Astrocyte of the cerebellum (primary cell): ENCODE data around the gene TTC28.

ENCODE experiments used
- DNase-seq: peaks from one replicate; pipeline ENCODE4 v3.0.0-alpha.2; 2011; ENCODE audit warnings: low read depth
- H3K4me3 ChIP-seq: 2 replicates; pipeline ENCODE4 v1.5.1; 2011; ENCODE audit warnings: mild to moderate bottlenecking, low read depth, low read length, moderate library complexity
- in situ Hi-C: cut with HindIII; loops from 2 replicates; pipeline ENCODE4 v1.10.0; 2017; ENCODE audit warnings: low sequenced_read_pairs
- TF ChIP-seq, protein P1 (sequence below): IDR thresholded peaks from 2 replicates; pipeline ENCODE4 v1.5.1; 2012; ENCODE audit warnings: low read length, low read depth, moderate library complexity, mild to moderate bottlenecking; ENCODE audit errors: missing control alignments

TTC28 gene

DNA sequence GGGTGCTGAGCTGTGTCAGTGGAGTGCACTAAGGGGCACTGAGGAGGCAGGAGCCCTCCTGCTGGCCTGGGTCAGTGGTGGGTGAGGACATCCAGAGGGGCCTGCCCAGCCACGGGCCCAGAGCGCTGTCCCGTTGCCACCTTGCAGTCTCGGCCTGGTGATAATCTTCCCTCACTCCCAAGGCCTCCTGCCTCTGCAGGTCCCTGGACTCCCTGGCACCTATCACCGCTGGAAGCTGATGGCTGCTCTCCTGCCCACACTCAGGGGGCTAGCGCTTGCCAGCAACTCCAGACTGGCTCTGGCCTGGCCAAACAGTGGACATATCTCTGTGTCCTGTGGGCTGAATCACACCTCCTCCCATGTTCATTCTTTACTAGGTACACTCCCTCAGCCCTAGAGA is 674.1 kb downstream of the TTC28 start:
- TF ChIP-seq, protein P1, sequence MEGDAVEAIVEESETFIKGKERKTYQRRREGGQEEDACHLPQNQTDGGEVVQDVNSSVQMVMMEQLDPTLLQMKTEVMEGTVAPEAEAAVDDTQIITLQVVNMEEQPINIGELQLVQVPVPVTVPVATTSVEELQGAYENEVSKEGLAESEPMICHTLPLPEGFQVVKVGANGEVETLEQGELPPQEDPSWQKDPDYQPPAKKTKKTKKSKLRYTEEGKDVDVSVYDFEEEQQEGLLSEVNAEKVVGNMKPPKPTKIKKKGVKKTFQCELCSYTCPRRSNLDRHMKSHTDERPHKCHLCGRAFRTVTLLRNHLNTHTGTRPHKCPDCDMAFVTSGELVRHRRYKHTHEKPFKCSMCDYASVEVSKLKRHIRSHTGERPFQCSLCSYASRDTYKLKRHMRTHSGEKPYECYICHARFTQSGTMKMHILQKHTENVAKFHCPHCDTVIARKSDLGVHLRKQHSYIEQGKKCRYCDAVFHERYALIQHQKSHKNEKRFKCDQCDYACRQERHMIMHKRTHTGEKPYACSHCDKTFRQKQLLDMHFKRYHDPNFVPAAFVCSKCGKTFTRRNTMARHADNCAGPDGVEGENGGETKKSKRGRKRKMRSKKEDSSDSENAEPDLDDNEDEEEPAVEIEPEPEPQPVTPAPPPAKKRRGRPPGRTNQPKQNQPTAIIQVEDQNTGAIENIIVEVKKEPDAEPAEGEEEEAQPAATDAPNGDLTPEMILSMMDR: no peak
- DNase-seq: no peak
- in situ Hi-C loops: no loop called here
- no peak overlapping the region for H3K4me3 ChIP-seq

- TF ChIP-seq, protein P1: no peak
- in situ Hi-C loops: no loop called here
- H3K4me3 ChIP-seq: no peak overlapping the region
- no peak for DNase-seq
Observed at GRCh38 chr22:28004021-28004420, 675.6 kb downstream of the TTC28 start.

DNA sequence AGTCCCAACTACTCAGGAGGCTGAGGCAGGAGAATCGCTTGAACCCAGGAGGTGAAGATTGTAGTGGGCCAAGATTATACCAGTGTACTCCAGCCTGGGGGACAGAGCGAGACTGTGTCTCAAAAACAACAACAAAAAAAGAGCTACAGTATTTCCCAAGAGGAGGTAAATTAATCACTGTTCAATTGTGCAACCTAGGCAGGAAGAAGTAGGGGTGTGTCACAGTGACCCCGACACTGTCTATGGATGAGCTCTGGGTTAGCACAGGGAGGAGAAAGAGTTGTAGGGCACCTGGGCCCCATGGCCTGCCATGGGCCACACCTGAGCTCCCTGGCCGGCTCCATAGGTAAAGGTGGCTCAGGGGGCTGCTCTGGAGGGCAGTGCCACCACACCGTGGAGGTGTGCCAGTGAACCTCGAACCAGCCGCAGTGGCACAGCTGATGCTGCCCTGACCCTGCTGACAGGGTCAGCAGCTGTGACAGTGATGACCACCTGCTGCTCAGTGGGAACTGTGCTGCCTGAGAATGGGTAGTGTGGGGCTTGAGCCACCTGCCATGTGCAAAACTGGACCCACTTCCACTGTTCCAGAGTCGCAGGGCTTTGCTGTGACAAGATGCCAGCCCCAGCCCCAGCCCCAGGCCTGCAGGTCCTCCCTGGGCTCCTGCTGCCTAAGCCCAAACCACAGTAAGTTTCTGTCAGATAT is 676.6 kb downstream of the TTC28 start:
- no peak for DNase-seq
- H3K4me3 ChIP-seq: no peak overlapping the region
- in situ Hi-C loops: no loop called here
- TF ChIP-seq, protein P1: no peak

- TF ChIP-seq, protein P1: no peak
- in situ Hi-C loops: no loop called here
- H3K4me3 ChIP-seq: no peak overlapping the region
- DNase-seq: no peak
Observed at GRCh38 chr22:28002181-28002700, 677.4 kb downstream of the TTC28 start.

GRCh38 chr22:28001171-28001835 is 678.3 kb downstream of the TTC28 start:
- in situ Hi-C loops: no loop called here
- TF ChIP-seq, protein P1: no peak
- H3K4me3 ChIP-seq: no peak overlapping the region
- no peak for DNase-seq

- H3K4me3 ChIP-seq: no peak overlapping the region
- in situ Hi-C loops: no loop called here
- TF ChIP-seq, protein P1: no peak
- DNase-seq: no peak
Observed at GRCh38 chr22:28000361-28000760, 679.3 kb downstream of the TTC28 start.
